Measurements from ENCODE around the gene EXOC4. TPM values are rescaled to one million over a fixed set of nuclear protein-coding genes. Genes with fewer than 3 reads are reported as not detected.

Gene EXOC4
- total RNA-seq, 2 donors from 2014 or later: 62.0 to 146 TPM

- H3K27me3 ChIP-seq: no peaks in the 10 kb centered on the region
- peaks cover 29% of the 10 kb centered on the region for H3K4me1 ChIP-seq
- H3K9me3 ChIP-seq: no peaks in the 10 kb centered on the region
- H3K27ac ChIP-seq: no peak overlapping the region
- H3K36me3 ChIP-seq (replicated peaks in 1 of 2; ENCODE audit: insufficient read depth in 1 of 2, low read depth in 2 of 2): no peaks in the 10 kb centered on the region
- whole genome bisulfite sequencing, 2 donors: 75 to 77% methylated on average over 6 of the region's 6 CpGs
- DNase-seq: no peak
- H3K4me3 ChIP-seq: no peak overlapping the region
- no peak for ATAC-seq
- TF ChIP-seq CTCF (IDR thresholded peaks at IDR 0.05): no peak
- TF ChIP-seq POLR2A (IDR thresholded peaks at IDR 0.05): no peak
- intact Hi-C loops (cut with DNase I): no loop called here
Measured at GRCh38 chr7:133293384-133294160, 40.7 kb downstream of the EXOC4 start.

- TF ChIP-seq POLR2A (IDR thresholded peaks at IDR 0.05) (no peak), CTCF (IDR thresholded peaks at IDR 0.05) (no peak)
- intact Hi-C loops (cut with DNase I): no loop called here
- DNase-seq: no peak
- no peak overlapping the region for H3K4me3 ChIP-seq
- no peaks in the 10 kb centered on the region for H3K36me3 ChIP-seq (replicated peaks in 1 of 2; ENCODE audit: insufficient read depth in 1 of 2, low read depth in 2 of 2)
- peaks cover 29% of the 10 kb centered on the region for H3K4me1 ChIP-seq
- ATAC-seq: no peak
- no peaks in the 10 kb centered on the region for H3K27me3 ChIP-seq
- no peak overlapping the region for H3K27ac ChIP-seq
- no peaks in the 10 kb centered on the region for H3K9me3 ChIP-seq
Measured at GRCh38 chr7:133294234-133294633, 41.4 kb downstream of the EXOC4 start.

GRCh38 chr7:133295484-133295883 is 42.6 kb downstream of the EXOC4 start:
- Histone ChIP-seq H3K9me3 (no peaks in the 10 kb centered on the region), H3K4me1 (peaks cover 40% of the 10 kb centered on the region), H3K36me3 (replicated peaks in 1 of 2; ENCODE audit: insufficient read depth in 1 of 2, low read depth in 2 of 2) (no peaks in the 10 kb centered on the region), H3K4me3 (no peak overlapping the region), H3K27me3 (no peaks in the 10 kb centered on the region), H3K27ac (no peak overlapping the region)
- WGBS, 2 donors: 36% methylated on average over 3 of the region's 3 CpGs
- DNase-seq (no peak), ATAC-seq (no peak)
- intact Hi-C loops (cut with DNase I): no loop called here
- TF ChIP-seq POLR2A (IDR thresholded peaks at IDR 0.05): no peak

DNA sequence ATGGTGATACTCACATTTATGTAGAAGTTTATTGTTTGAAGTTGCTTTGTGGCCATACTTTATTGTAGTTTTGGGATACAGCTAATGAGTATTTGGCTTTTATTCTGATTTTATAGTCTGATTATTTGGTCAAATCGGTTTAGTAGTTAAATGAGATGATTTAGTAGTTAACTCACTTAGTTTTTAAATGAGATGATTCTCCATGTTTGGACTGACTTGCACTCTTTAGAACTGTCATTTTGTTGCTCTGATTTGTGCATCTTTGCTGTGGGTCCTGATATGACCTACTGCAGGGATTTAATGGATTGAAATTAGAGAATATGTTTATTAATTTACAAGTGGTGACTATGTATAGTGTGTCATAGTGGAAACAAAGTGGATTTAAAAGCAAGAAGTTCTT is 44.2 kb downstream of the EXOC4 start:
- DNase-seq (no peak), ATAC-seq (no peak)
- intact Hi-C loops (cut with DNase I): no loop called here
- WGBS, 2 donors: 88 to 100% methylated on average over 1 of the region's 1 CpG
- H3K27me3 ChIP-seq: no peaks in the 10 kb centered on the region
- H3K9me3 ChIP-seq: no peaks in the 10 kb centered on the region
- H3K4me1 ChIP-seq: peaks cover 57% of the 10 kb centered on the region
- TF ChIP-seq POLR2A (IDR thresholded peaks at IDR 0.05) (no peak), CTCF (IDR thresholded peaks at IDR 0.05) (no peak)
- no peaks in the 10 kb centered on the region for H3K36me3 ChIP-seq (replicated peaks in 1 of 2; ENCODE audit: insufficient read depth in 1 of 2, low read depth in 2 of 2)
- H3K27ac ChIP-seq: no peak overlapping the region
- H3K4me3 ChIP-seq: no peak overlapping the region

GRCh38 chr7:133298080-133298479 is 45.2 kb downstream of the EXOC4 start:
- ATAC-seq: no peak
- no peak overlapping the region for H3K27ac ChIP-seq
- intact Hi-C loops (cut with DNase I): no loop called here
- TF ChIP-seq POLR2A (IDR thresholded peaks at IDR 0.05): no peak
- no peak for TF ChIP-seq CTCF (IDR thresholded peaks at IDR 0.05)
- H3K4me1 ChIP-seq: peaks cover 58% of the 10 kb centered on the region
- H3K4me3 ChIP-seq: no peak overlapping the region
- no peaks in the 10 kb centered on the region for H3K9me3 ChIP-seq
- H3K36me3 ChIP-seq (replicated peaks in 1 of 2; ENCODE audit: insufficient read depth in 1 of 2, low read depth in 2 of 2): no peaks in the 10 kb centered on the region
- DNase-seq: no peak
- WGBS, 2 donors: 92 to 93% methylated on average over 5 of the region's 5 CpGs
- no peaks in the 10 kb centered on the region for H3K27me3 ChIP-seq
